ENCODE results near the gene PIK3R4. TPM values are rescaled to one million over a fixed set of nuclear protein-coding genes. Genes with fewer than 3 reads are reported as not detected.

PIK3R4 gene
- total RNA-seq, 4 donors from 2014 or later = 8.2 to 33.0 (median 29.3) TPM

DNA sequence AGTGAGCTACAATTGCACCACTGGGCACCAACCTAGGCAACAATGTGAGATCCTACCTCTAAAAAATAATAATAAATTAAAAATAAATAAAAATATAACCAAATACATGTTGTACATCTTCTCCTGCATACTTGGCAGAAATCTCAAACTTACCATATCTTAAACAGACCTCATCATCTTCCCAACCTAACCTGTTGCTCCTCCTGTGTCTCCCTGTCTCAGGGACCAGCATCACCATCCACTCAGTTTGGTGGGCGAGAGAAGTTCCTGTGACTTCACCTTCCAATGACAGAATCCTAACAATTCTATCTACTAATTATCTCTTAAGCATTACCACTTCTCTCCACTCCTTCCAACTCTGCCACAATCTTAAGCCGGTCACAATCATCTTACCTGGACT, 3.3 kb downstream of the PIK3R4 start:
- H3K4me3 ChIP-seq = no peak overlapping the region
- intact Hi-C loops (cut with DNase I; ENCODE audit: low total_unique reads) = no loop called here
- 85 to 91% methylated on average over 2 of the region's 2 CpGs for WGBS, 2 donors (ENCODE audit: low coverage in 1 of 2)
- H3K27ac ChIP-seq = no peak overlapping the region
- H3K9me3 ChIP-seq = no peaks in the 10 kb centered on the region
- TF ChIP-seq POLR2AphosphoS5 (IDR thresholded peaks at IDR 0.05) (no peak), EP300 (IDR thresholded peaks at IDR 0.05; ENCODE audit: low read depth) (no peak), POLR2A (IDR thresholded peaks at IDR 0.05) (no peak)
- TF ChIP-seq, protein P1, sequence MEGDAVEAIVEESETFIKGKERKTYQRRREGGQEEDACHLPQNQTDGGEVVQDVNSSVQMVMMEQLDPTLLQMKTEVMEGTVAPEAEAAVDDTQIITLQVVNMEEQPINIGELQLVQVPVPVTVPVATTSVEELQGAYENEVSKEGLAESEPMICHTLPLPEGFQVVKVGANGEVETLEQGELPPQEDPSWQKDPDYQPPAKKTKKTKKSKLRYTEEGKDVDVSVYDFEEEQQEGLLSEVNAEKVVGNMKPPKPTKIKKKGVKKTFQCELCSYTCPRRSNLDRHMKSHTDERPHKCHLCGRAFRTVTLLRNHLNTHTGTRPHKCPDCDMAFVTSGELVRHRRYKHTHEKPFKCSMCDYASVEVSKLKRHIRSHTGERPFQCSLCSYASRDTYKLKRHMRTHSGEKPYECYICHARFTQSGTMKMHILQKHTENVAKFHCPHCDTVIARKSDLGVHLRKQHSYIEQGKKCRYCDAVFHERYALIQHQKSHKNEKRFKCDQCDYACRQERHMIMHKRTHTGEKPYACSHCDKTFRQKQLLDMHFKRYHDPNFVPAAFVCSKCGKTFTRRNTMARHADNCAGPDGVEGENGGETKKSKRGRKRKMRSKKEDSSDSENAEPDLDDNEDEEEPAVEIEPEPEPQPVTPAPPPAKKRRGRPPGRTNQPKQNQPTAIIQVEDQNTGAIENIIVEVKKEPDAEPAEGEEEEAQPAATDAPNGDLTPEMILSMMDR (IDR thresholded peaks at IDR 0.05) = no peak
- in situ Hi-C loops (cut with MboI; ENCODE audit: low pct_ligation_motif_present in 1 of 4, low pct_unique_long_range_greater_than_20kb in 1 of 4, low sequenced_read_pairs in 3 of 4) = loop anchor here in 1 of 4 donors (10.0 kb wide), 1 partner anchor 151 kb away; the partner anchor contains the start of gene ATP2C1
- no peak for DNase-seq
- no peaks in the 10 kb centered on the region for H3K27me3 ChIP-seq
- peaks cover 6 to 39% (median 22%) of the 10 kb centered on the region in 4 donors for H3K4me1 ChIP-seq
- no peaks in the 10 kb centered on the region for H3K36me3 ChIP-seq

- Histone ChIP-seq H3K4me3 (no peak overlapping the region), H3K36me3 (no peaks in the 10 kb centered on the region), H3K4me1 (peaks cover 6 to 39% (median 20%) of the 10 kb centered on the region in 4 donors), H3K27ac (no peak overlapping the region), H3K9me3 (no peaks in the 10 kb centered on the region), H3K27me3 (no peaks in the 10 kb centered on the region)
- in situ Hi-C loops (cut with MboI; ENCODE audit: low pct_ligation_motif_present in 1 of 4, low pct_unique_long_range_greater_than_20kb in 1 of 4, low sequenced_read_pairs in 3 of 4) (loop anchor here in 1 of 4 donors (10.0 kb wide), 1 partner anchor 153 kb away; the partner anchor contains the start of gene ATP2C1), intact Hi-C loops (cut with DNase I; ENCODE audit: low total_unique reads) (no loop called here)
- TF ChIP-seq POLR2AphosphoS5 (IDR thresholded peaks at IDR 0.05) = no peak
- no peak for TF ChIP-seq POLR2A (IDR thresholded peaks at IDR 0.05)
- TF ChIP-seq, protein P1 (IDR thresholded peaks at IDR 0.05) = no peak
- WGBS, 2 donors (ENCODE audit: low coverage in 1 of 2) = 86 to 92% methylated on average over 6 of the region's 6 CpGs
- DNase-seq = no peak
Observed at GRCh38 chr3:130741946-130742610, 4.6 kb downstream of the PIK3R4 start.

DNA sequence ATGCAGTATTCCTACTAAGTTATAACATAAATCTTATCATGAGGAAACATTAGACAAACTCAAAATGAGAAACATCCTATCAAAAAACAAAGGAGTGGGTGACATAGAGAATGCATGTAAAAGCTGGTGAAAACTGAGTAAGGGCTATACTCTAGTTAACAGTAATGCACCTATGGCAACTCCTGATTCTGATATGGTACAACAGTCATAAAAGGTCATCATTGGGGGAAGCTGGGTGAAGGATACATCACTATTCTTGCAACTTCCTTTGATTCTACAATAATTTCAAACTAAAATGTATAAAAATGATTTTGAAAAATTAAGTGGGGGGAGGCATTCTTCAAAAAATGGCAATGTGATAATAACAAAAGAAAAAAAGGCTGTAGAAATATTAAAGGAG, 6.8 kb downstream of the PIK3R4 start:
- Histone ChIP-seq H3K36me3 (peaks cover 0 to 5% (median 0%) of the 10 kb centered on the region in 4 donors), H3K4me1 (peaks cover 0 to 27% (median 10%) of the 10 kb centered on the region in 4 donors)
- DNase-seq = no peak

DNA sequence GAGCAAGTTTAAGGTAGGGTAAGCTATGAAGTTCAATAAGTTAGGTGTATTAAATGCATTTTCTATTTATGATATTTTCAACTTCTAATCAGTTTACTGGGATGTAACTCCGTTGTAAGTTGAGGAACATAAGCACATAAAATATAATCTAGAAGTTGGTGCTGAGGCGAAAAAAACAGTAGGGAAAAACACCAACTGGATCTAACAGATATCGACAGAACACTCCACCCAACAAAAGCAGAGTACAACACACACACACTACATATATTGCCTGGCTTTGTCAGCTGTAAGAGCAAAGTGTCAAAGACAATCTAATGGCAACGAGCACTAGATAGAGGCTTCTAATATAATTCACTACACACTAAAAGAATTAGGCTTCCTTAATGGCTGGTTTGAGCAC, 8.4 kb downstream of the PIK3R4 start:
- intact Hi-C loops (cut with DNase I; ENCODE audit: low total_unique reads) (no loop called here), in situ Hi-C loops (cut with MboI; ENCODE audit: low pct_ligation_motif_present in 1 of 4, low pct_unique_long_range_greater_than_20kb in 1 of 4, low sequenced_read_pairs in 3 of 4) (no loop called here)
- 95 to 97% methylated on average over 4 of the region's 4 CpGs for WGBS, 2 donors (ENCODE audit: low coverage in 1 of 2)
- no peaks in the 10 kb centered on the region for H3K27me3 ChIP-seq
- peaks cover 0 to 13% (median 3%) of the 10 kb centered on the region in 4 donors for H3K4me1 ChIP-seq
- DNase-seq = no peak
- no peak overlapping the region for H3K27ac ChIP-seq
- no peak overlapping the region for H3K4me3 ChIP-seq
- H3K36me3 ChIP-seq = peaks cover 0 to 12% (median 3%) of the 10 kb centered on the region in 4 donors
- H3K9me3 ChIP-seq = no peaks in the 10 kb centered on the region
- TF ChIP-seq POLR2A (IDR thresholded peaks at IDR 0.05) (no peak), EP300 (IDR thresholded peaks at IDR 0.05; ENCODE audit: low read depth) (no peak), POLR2AphosphoS5 (IDR thresholded peaks at IDR 0.05) (no peak)
- TF ChIP-seq, protein P1 (IDR thresholded peaks at IDR 0.05) = no peak

More for the DNA sequence above, 6.8 kb downstream of the PIK3R4 start:
- Histone ChIP-seq H3K27me3 (no peaks in the 10 kb centered on the region), H3K9me3 (no peaks in the 10 kb centered on the region), H3K4me3 (no peak overlapping the region), H3K27ac (no peak overlapping the region)
- TF ChIP-seq EP300 (IDR thresholded peaks at IDR 0.05; ENCODE audit: low read depth) = no peak
- TF ChIP-seq POLR2A (IDR thresholded peaks at IDR 0.05) = no peak
- no peak for TF ChIP-seq POLR2AphosphoS5 (IDR thresholded peaks at IDR 0.05)
- TF ChIP-seq, protein P1 (IDR thresholded peaks at IDR 0.05) = no peak
- in situ Hi-C loops (cut with MboI; ENCODE audit: low pct_ligation_motif_present in 1 of 4, low pct_unique_long_range_greater_than_20kb in 1 of 4, low sequenced_read_pairs in 3 of 4) = loop anchor here in 1 of 4 donors (10.0 kb wide), 1 partner anchor 155 kb away; the partner anchor contains the start of gene ATP2C1
- intact Hi-C loops (cut with DNase I; ENCODE audit: low total_unique reads) = no loop called here
